Dermis blood vessel endothelial cell (primary cell): Measurements from ENCODE around the gene LTO1. TPM values are rescaled to one million over a fixed set of nuclear protein-coding genes. Genes with fewer than 3 reads are reported as not detected.
"Not testable (repeated sequence)": the region's sequence is repeated elsewhere in the genome, so short reads cannot be mapped to it uniquely, and the experiment has no call there.

Experiments
- DNase-seq: peaks from one replicate; pipeline ENCODE4 v3.0.0; 2010
- total RNA-seq: library from RNA; depleted of rRNA; stranded (reverse); fragments of >200 nt; gene quantifications from 2 replicates; pipeline ENCODE4 v1.2.3, GENCODE V29; 2014

The LTO1 gene
- total RNA-seq, 1 donor from 2014 or later: 16.0 TPM

- DNase-seq: peak; percentile 80
These were observed 25.4 kb upstream of the LTO1 start for GRCh38 chr11:69700278-69701140.

GRCh38 chr11:69699213-69699612, 24.1 kb upstream of the LTO1 start:
- DNase-seq: no peak

GRCh38 chr11:69698362-69698761, 23.2 kb upstream of the LTO1 start:
- no peak for DNase-seq

GRCh38 chr11:69697861-69698260, 22.7 kb upstream of the LTO1 start:
- no peak for DNase-seq

GRCh38 chr11:69697469-69697843, 22.3 kb upstream of the LTO1 start:
- no peak for DNase-seq

- DNase-seq: no peak
These were observed 21.8 kb upstream of the LTO1 start for GRCh38 chr11:69696749-69697468.

- DNase-seq: not testable (repeated sequence)
These were observed 20.8 kb upstream of the LTO1 start for GRCh38 chr11:69695995-69696394.

- no peak for DNase-seq
These were observed 20.4 kb upstream of the LTO1 start for GRCh38 chr11:69695581-69695980.

GRCh38 chr11:69694781-69695180, 19.6 kb upstream of the LTO1 start:
- DNase-seq: no peak

- no peak for DNase-seq
These were observed 17.3 kb upstream of the LTO1 start for GRCh38 chr11:69692422-69692821.

- no peak for DNase-seq
These were observed 16.3 kb upstream of the LTO1 start for GRCh38 chr11:69691463-69691862.

GRCh38 chr11:69689484-69690319, 14.5 kb upstream of the LTO1 start:
- DNase-seq: no peak

GRCh38 chr11:69687969-69688771, 13.0 kb upstream of the LTO1 start:
- not testable (repeated sequence) for DNase-seq

GRCh38 chr11:69686856-69687255, 11.7 kb upstream of the LTO1 start:
- no peak for DNase-seq

- no peak for DNase-seq
These were observed 11.3 kb upstream of the LTO1 start for GRCh38 chr11:69686452-69686851.

- no peak for DNase-seq
These were observed 10.2 kb upstream of the LTO1 start for GRCh38 chr11:69685348-69685747.

- DNase-seq: no peak
These were observed 9.5 kb upstream of the LTO1 start for GRCh38 chr11:69684651-69685050.

- DNase-seq: peak; percentile 43
These were observed 8.7 kb upstream of the LTO1 start for GRCh38 chr11:69683764-69684333.

- no peak for DNase-seq
These were observed 7.7 kb upstream of the LTO1 start for GRCh38 chr11:69682681-69683326.

GRCh38 chr11:69682221-69682620, 7.1 kb upstream of the LTO1 start:
- no peak for DNase-seq

- DNase-seq: no peak
These were observed 5.5 kb upstream of the LTO1 start for GRCh38 chr11:69680688-69681087.
